ENCODE measurements around the gene ANKRD6. TPM values are rescaled to one million over a fixed set of nuclear protein-coding genes. Genes with fewer than 3 reads are reported as not detected.
A peak's percentile ranks its signal among the peaks of the same experiment; 100 is the strongest.

The ANKRD6 gene
- total RNA-seq, 6 experiments from 2014 or later = 5.3 to 14.8 (median 8.3) TPM

DNA sequence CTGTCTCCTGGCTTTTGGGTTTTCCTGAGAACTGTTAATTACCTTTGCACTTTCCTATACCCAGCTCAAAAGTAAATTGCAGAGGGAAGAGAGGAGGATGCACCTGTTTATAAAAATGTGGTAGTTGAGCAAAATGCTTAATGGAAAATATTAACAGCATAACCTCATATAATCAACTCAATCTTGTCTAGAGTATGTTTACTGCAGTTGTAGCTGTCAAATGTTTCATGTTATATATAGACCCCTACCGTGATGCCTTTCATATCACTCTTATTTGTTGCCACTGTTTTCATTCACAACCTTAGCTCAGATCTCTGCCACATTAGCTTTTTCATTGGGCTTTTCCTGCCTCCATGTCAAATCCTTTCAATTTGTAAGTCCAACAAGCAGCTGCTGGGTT, 36.0 kb downstream of the ANKRD6 start:
- Histone ChIP-seq H3K4me3 (no peak overlapping the region), H3K4me1 (no peaks in the 10 kb centered on the region), H3K27ac (no peak overlapping the region), H3K36me3 (no peaks in the 10 kb centered on the region), H3K9me3 (no peaks in the 10 kb centered on the region), H3K27me3 (no peaks in the 10 kb centered on the region)
- DNase-seq (no peak), ATAC-seq (no peak)
- intact Hi-C loops (cut with DNase I) = no loop called here
- no peak for TF ChIP-seq POLR2A (IDR thresholded peaks at IDR 0.05)
- TF ChIP-seq, protein P1, sequence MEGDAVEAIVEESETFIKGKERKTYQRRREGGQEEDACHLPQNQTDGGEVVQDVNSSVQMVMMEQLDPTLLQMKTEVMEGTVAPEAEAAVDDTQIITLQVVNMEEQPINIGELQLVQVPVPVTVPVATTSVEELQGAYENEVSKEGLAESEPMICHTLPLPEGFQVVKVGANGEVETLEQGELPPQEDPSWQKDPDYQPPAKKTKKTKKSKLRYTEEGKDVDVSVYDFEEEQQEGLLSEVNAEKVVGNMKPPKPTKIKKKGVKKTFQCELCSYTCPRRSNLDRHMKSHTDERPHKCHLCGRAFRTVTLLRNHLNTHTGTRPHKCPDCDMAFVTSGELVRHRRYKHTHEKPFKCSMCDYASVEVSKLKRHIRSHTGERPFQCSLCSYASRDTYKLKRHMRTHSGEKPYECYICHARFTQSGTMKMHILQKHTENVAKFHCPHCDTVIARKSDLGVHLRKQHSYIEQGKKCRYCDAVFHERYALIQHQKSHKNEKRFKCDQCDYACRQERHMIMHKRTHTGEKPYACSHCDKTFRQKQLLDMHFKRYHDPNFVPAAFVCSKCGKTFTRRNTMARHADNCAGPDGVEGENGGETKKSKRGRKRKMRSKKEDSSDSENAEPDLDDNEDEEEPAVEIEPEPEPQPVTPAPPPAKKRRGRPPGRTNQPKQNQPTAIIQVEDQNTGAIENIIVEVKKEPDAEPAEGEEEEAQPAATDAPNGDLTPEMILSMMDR (IDR thresholded peaks at IDR 0.05) = no peak
- WGBS (ENCODE audit: insufficient coverage, low coverage, low lambda C conversion rate, missing lambda C conversion rate) = 75% methylated on average over 1 of the region's 1 CpG

DNA sequence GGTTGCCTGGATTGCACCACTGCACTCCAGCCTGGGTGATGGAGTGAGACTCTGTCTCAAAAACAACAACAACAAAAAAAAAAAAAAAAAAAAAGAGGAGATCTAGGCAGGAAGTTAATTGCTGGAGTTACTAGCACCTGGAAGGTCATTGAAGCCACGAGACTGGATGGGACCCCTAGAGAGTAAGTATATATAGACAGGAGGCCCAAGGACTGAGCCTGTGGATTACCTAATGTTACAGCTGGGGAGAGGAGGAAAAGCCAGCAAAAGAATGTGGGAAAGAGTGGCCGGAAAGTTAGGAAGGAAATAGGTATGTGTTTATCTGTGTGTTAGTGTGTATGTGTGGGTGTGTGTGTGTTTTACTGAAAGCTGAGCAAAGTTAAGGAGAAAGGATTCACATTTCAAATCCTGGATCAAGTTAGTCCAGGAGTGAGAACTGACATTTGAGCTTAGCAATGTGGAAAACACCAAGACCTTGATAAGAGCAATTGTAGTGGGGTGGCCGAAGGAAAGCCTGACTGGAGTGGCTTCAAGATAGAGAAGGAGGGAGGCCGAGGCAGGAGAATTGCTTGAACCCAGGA, 38.4 kb downstream of the ANKRD6 start:
- Histone ChIP-seq H3K9me3 (no peaks in the 10 kb centered on the region), H3K36me3 (no peaks in the 10 kb centered on the region), H3K27ac (no peak overlapping the region), H3K27me3 (no peaks in the 10 kb centered on the region), H3K4me1 (peaks cover 0 to 21% (median 4%) of the 10 kb centered on the region in 4 donors), H3K4me3 (no peak overlapping the region)
- intact Hi-C loops (cut with DNase I) = no loop called here
- no peak for ATAC-seq
- no peak for DNase-seq
- TF ChIP-seq POLR2A (IDR thresholded peaks at IDR 0.05) = no peak
- TF ChIP-seq, protein P1 (IDR thresholded peaks at IDR 0.05) = no peak
- 75% methylated on average over 4 of the region's 4 CpGs for WGBS (ENCODE audit: insufficient coverage, low coverage, low lambda C conversion rate, missing lambda C conversion rate)

DNA sequence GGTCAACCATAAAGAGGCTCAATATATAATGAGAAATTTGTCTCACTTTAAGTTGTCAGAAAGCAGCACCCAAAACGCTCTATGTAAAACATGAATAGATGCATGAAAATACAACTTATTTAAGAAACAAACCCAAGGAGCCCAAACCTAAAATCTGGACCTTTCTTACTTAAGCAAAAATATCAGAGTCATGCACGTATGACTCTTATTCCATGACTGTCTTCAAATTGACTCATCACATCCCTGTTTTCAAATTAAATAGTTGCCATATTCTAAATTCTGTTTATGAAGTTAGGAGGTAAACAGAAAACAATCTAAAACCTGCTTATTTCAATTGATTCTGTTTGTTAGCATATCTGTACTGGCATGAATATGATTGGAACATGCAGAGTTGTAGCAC, 42.1 kb downstream of the ANKRD6 start:
- peak in 3 of 4 donors; percentile 3 to 22 (median 15) for ATAC-seq
- DNase-seq = no peak
- H3K4me1 ChIP-seq = peaks cover 0 to 21% (median 4%) of the 10 kb centered on the region in 4 donors
- H3K27me3 ChIP-seq = no peaks in the 10 kb centered on the region
- no peaks in the 10 kb centered on the region for H3K9me3 ChIP-seq
- peak overlapping the region in 2 of 3 donors; percentile 9 to 15 for H3K27ac ChIP-seq
- WGBS (ENCODE audit: insufficient coverage, low coverage, low lambda C conversion rate, missing lambda C conversion rate) = 73% methylated on average over 2 of the region's 2 CpGs
- H3K36me3 ChIP-seq = no peaks in the 10 kb centered on the region
- intact Hi-C loops (cut with DNase I) = no loop called here
- TF ChIP-seq, protein P1 (IDR thresholded peaks at IDR 0.05) = no peak
- no peak for TF ChIP-seq POLR2A (IDR thresholded peaks at IDR 0.05)
- H3K4me3 ChIP-seq = no peak overlapping the region

DNA sequence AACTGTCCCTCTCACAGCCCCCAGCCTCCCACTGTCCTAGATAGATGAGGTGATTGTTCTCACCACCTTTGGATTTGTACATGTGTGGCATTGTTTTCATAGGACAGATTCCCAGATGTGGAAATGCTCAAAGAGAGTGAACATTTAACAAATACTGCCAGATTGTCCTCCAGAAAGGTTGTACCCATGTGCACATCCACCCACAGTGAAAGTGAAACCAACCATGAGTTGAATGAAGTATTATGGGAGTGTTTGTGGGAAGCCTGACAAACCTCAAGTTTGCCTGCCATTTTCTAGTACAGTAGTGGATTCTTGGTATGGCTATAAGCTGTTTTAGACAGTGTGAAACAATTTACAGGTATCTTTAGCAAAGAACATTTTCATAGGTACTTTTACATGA, 42.7 kb downstream of the ANKRD6 start:
- ATAC-seq (peak; percentile 89 to 96 (median 95)), DNase-seq (peak in 1 of 3 donors; percentile 58)
- Histone ChIP-seq H3K9me3 (no peaks in the 10 kb centered on the region), H3K27ac (peak overlapping the region in 2 of 3 donors; percentile 22 to 39), H3K27me3 (no peaks in the 10 kb centered on the region), H3K36me3 (no peaks in the 10 kb centered on the region), H3K4me1 (peaks cover 0 to 21% (median 4%) of the 10 kb centered on the region in 4 donors), H3K4me3 (peak overlapping the region in 2 of 3 donors; percentile 8 to 11)
- no peak for TF ChIP-seq POLR2A (IDR thresholded peaks at IDR 0.05)
- TF ChIP-seq, protein P1 (IDR thresholded peaks at IDR 0.05) = no peak
- intact Hi-C loops (cut with DNase I) = no loop called here

Measured in right lobe of liver (tissue), 6 donors.